Breast epithelium (tissue), 3 donors: ENCODE results near the gene FAIM2.

Experiments used
- POLR2A ChIP-seq: fragments of 450-650 bp; IDR thresholded peaks from one replicate; pipeline ENCODE4 v1.6.1; 2016; ENCODE audit warnings: antibody characterized with exemption, mild to moderate bottlenecking, moderate library complexity
- TF ChIP-seq, protein P1 (sequence below), 3 donors: fragments of 450-650 bp; IDR thresholded peaks; one replicate each; pipeline ENCODE4 v1.5.1; 2016 to 2017; ENCODE audit warnings: antibody characterized with exemption in 3 of 3, mild to moderate bottlenecking in 3 of 3, moderate library complexity in 3 of 3

DNA sequence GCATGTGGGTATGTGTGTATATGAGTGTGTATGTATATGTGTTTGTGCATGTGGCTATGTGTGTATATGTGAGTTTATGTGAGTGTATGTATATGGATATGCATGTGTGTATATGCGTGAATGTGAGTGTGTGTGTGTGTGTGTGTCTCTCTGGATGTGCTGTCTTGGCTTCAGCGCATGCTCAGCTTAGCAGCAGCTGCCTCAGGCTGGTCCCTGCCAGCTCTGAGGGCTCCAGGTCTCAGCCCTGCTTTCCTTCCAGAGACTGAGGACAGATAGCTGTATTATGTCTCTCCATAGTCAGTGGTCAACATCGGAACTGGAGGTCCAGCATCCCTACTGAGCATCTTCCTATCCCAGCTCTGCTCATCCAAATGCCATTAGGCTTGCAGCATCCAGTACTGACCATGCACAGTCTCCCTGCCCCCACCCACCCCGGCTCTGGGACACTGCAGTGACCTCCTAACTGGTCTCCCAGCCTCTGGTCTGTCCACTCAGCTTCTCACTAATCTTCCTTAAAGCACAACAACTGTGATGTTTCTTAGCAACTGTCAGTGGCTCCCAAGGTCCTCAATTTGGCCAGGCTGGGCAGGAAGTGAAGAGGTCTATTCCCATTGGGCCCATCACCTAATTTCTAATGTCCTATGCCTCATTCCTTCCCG is 22.8 kb downstream of the FAIM2 start:
- TF ChIP-seq, protein P1, sequence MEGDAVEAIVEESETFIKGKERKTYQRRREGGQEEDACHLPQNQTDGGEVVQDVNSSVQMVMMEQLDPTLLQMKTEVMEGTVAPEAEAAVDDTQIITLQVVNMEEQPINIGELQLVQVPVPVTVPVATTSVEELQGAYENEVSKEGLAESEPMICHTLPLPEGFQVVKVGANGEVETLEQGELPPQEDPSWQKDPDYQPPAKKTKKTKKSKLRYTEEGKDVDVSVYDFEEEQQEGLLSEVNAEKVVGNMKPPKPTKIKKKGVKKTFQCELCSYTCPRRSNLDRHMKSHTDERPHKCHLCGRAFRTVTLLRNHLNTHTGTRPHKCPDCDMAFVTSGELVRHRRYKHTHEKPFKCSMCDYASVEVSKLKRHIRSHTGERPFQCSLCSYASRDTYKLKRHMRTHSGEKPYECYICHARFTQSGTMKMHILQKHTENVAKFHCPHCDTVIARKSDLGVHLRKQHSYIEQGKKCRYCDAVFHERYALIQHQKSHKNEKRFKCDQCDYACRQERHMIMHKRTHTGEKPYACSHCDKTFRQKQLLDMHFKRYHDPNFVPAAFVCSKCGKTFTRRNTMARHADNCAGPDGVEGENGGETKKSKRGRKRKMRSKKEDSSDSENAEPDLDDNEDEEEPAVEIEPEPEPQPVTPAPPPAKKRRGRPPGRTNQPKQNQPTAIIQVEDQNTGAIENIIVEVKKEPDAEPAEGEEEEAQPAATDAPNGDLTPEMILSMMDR (IDR thresholded peaks at IDR 0.05) = no peak
- no peak for TF ChIP-seq POLR2A
